ENCODE results near the gene CDK5RAP3. TPM values are rescaled to one million over a fixed set of nuclear protein-coding genes. Genes with fewer than 3 reads are reported as not detected.

CDK5RAP3 gene
- total and polyA plus RNA-seq, 2 of the 13 experiments (the other 11 are each of a cell fraction or from before 2014, with no cell fraction given) = 128 to 154 TPM

- TF ChIP-seq, protein P1, sequence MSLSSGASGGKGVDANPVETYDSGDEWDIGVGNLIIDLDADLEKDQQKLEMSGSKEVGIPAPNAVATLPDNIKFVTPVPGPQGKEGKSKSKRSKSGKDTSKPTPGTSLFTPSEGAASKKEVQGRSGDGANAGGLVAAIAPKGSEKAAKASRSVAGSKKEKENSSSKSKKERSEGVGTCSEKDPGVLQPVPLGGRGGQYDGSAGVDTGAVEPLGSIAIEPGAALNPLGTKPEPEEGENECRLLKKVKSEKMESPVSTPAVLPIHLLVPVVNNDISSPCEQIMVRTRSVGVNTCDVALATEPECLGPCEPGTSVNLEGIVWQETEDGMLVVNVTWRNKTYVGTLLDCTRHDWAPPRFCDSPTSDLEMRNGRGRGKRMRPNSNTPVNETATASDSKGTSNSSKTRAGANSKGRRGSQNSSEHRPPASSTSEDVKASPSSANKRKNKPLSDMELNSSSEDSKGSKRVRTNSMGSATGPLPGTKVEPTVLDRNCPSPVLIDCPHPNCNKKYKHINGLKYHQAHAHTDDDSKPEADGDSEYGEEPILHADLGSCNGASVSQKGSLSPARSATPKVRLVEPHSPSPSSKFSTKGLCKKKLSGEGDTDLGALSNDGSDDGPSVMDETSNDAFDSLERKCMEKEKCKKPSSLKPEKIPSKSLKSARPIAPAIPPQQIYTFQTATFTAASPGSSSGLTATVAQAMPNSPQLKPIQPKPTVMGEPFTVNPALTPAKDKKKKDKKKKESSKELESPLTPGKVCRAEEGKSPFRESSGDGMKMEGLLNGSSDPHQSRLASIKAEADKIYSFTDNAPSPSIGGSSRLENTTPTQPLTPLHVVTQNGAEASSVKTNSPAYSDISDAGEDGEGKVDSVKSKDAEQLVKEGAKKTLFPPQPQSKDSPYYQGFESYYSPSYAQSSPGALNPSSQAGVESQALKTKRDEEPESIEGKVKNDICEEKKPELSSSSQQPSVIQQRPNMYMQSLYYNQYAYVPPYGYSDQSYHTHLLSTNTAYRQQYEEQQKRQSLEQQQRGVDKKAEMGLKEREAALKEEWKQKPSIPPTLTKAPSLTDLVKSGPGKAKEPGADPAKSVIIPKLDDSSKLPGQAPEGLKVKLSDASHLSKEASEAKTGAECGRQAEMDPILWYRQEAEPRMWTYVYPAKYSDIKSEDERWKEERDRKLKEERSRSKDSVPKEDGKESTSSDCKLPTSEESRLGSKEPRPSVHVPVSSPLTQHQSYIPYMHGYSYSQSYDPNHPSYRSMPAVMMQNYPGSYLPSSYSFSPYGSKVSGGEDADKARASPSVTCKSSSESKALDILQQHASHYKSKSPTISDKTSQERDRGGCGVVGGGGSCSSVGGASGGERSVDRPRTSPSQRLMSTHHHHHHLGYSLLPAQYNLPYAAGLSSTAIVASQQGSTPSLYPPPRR (CRISPR knock-in tag; IDR thresholded peaks at IDR 0.05; ENCODE audit: borderline replicate concordance) = no peak
- TF ChIP-seq SP4 (CRISPR knock-in tag; IDR thresholded peaks at IDR 0.05) (0 out of 2 replicates have a peak, but pooled peaks have one; percentile 1), ZZZ3 (CRISPR knock-in tag; IDR thresholded peaks at IDR 0.05; ENCODE audit: borderline replicate concordance) (0 out of 2 replicates have a peak, but pooled peaks have one; percentile 17), HOXD1 (CRISPR knock-in tag; IDR thresholded peaks at IDR 0.05) (0 out of 2 replicates have a peak, but pooled peaks have one; percentile 58), KMT2A (CRISPR knock-in tag; IDR thresholded peaks at IDR 0.05) (no peak), KLF6 (CRISPR knock-in tag; IDR thresholded peaks at IDR 0.05) (0 out of 2 replicates have a peak, but pooled peaks have one; percentile 6), AGO1 (IDR thresholded peaks at IDR 0.05; ENCODE audit: low read depth, low read length, poor library complexity, severe bottlenecking) (peak; percentile 75), U2AF1 (optimal IDR thresholded peaks at IDR 0.05; ENCODE audit: low read depth, low read length) (no peak), KDM6A (CRISPR knock-in tag; IDR thresholded peaks at IDR 0.05; ENCODE audit: low read depth) (no peak), ZNF749 (CRISPR knock-in tag; IDR thresholded peaks at IDR 0.05; ENCODE audit: borderline replicate concordance) (no peak), SOX6 (IDR thresholded peaks at IDR 0.05) (no peak), SOX6 (CRISPR knock-in tag; IDR thresholded peaks at IDR 0.05) (peak; percentile 22), ZNF777 (CRISPR knock-in tag; IDR thresholded peaks at IDR 0.05) (peak; percentile 89), NR0B2 (CRISPR knock-in tag; IDR thresholded peaks at IDR 0.05) (0 out of 2 replicates have a peak, but pooled peaks have one; percentile 56), ZNF121 (CRISPR knock-in tag; IDR thresholded peaks at IDR 0.05) (0 out of 2 replicates have a peak, but pooled peaks have one; percentile 15), GTF3A (CRISPR knock-in tag; conservative IDR thresholded peaks at IDR 0.05) (0 out of 2 replicates have a peak, but pooled peaks have one; percentile 37)
- TF ChIP-seq, protein P2, sequence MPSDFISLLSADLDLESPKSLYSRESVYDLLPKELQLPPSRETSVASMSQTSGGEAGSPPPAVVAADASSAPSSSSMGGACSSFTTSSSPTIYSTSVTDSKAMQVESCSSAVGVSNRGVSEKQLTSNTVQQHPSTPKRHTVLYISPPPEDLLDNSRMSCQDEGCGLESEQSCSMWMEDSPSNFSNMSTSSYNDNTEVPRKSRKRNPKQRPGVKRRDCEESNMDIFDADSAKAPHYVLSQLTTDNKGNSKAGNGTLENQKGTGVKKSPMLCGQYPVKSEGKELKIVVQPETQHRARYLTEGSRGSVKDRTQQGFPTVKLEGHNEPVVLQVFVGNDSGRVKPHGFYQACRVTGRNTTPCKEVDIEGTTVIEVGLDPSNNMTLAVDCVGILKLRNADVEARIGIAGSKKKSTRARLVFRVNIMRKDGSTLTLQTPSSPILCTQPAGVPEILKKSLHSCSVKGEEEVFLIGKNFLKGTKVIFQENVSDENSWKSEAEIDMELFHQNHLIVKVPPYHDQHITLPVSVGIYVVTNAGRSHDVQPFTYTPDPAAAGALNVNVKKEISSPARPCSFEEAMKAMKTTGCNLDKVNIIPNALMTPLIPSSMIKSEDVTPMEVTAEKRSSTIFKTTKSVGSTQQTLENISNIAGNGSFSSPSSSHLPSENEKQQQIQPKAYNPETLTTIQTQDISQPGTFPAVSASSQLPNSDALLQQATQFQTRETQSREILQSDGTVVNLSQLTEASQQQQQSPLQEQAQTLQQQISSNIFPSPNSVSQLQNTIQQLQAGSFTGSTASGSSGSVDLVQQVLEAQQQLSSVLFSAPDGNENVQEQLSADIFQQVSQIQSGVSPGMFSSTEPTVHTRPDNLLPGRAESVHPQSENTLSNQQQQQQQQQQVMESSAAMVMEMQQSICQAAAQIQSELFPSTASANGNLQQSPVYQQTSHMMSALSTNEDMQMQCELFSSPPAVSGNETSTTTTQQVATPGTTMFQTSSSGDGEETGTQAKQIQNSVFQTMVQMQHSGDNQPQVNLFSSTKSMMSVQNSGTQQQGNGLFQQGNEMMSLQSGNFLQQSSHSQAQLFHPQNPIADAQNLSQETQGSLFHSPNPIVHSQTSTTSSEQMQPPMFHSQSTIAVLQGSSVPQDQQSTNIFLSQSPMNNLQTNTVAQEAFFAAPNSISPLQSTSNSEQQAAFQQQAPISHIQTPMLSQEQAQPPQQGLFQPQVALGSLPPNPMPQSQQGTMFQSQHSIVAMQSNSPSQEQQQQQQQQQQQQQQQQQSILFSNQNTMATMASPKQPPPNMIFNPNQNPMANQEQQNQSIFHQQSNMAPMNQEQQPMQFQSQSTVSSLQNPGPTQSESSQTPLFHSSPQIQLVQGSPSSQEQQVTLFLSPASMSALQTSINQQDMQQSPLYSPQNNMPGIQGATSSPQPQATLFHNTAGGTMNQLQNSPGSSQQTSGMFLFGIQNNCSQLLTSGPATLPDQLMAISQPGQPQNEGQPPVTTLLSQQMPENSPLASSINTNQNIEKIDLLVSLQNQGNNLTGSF (CRISPR knock-in tag; IDR thresholded peaks at IDR 0.05) = no peak
- TF ChIP-seq, protein P3, sequence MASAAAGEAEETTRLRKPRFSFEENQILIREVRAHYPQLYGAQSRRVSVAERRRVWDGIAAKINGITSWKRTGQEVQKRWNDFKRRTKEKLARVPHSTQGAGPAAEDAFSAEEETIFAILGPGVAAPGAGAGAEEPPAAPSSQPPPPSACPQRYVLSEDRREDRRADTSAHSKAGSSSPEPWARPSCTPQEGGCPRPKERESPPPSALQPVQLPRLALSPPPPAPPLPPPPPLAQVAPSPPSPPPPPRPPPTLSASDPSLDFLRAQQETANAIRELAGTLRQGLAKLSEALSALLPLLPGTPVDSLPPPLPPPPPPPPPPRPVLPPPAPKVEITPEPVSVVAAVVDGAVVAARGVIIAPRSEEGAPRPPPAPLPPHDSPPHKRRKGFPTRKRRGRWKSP (CRISPR knock-in tag; IDR thresholded peaks at IDR 0.05) = peak; percentile 88; the same call in 1 of the 2 replicates
Measured at GRCh38 chr17:48023400-48024148, 52.7 kb downstream of the CDK5RAP3 start (continued).
